GM23338 (cell line): Measurements from ENCODE around the gene GALNT16. TPM values are rescaled to one million over a fixed set of nuclear protein-coding genes. Genes with fewer than 3 reads are reported as not detected.
A peak's percentile ranks its signal among the peaks of the same experiment; 100 is the strongest.

Experiments
- ATAC-seq: fragments of 200-7000 bp; cut with Tn5 transposase; 3 replicates; pipeline ENCODE4 v1.9.1; 2020
- DNase-seq: peaks from one replicate; pipeline ENCODE4 v3.0.0-alpha.2; 2015; ENCODE audit warnings: low spot score
- H2AFZ ChIP-seq: fragments of 200-600 bp; sonication (generic); 2 replicates; pipeline ENCODE4 v1.8.0; 2016; ENCODE audit warnings: antibody characterized with exemption, mild to moderate bottlenecking, moderate library complexity
- H3F3A ChIP-seq: fragments of 200-600 bp; sonication (generic); replicated peaks from 2 replicates; pipeline ENCODE4 v1.8.0; 2017; ENCODE audit warnings: antibody characterized with exemption, mixed run types, low read depth
- H3K27ac ChIP-seq: fragments of 200-600 bp; sonication (generic); 2 replicates; pipeline ENCODE4 v1.6.1; 2016; ENCODE audit warnings: low read depth
- H3K27me3 ChIP-seq: fragments of 200-600 bp; sonication (generic); 2 replicates; pipeline ENCODE4 v1.8.0; 2016; ENCODE audit warnings: mild to moderate bottlenecking, mixed run types, moderate library complexity; ENCODE audit not compliant: insufficient read depth
- H3K36me3 ChIP-seq: fragments of 200-600 bp; sonication (generic); 2 replicates; pipeline ENCODE4 v1.8.0; 2016; ENCODE audit warnings: mild to moderate bottlenecking; ENCODE audit not compliant: insufficient read depth
- H3K4me1 ChIP-seq: fragments of 200-600 bp; sonication (generic); 2 replicates; pipeline ENCODE4 v1.8.0; 2016; ENCODE audit warnings: mild to moderate bottlenecking, moderate library complexity; ENCODE audit not compliant: insufficient read depth
- H3K4me2 ChIP-seq: fragments of 200-600 bp; sonication (generic); 2 replicates; pipeline ENCODE4 v1.7.1; 2017; ENCODE audit warnings: mixed run types
- H3K4me3 ChIP-seq: fragments of 200-600 bp; sonication (generic); 2 replicates; pipeline ENCODE4 v1.6.1; 2016; ENCODE audit warnings: mixed run types
- H3K79me2 ChIP-seq: fragments of 200-600 bp; sonication (generic); replicated peaks from 2 replicates; pipeline ENCODE4 v1.8.0; 2017; ENCODE audit warnings: mild to moderate bottlenecking; ENCODE audit not compliant: insufficient read depth
- H3K9me2 ChIP-seq: fragments of 200-600 bp; sonication (generic); 2 replicates; pipeline ENCODE4 v1.8.0; 2017; ENCODE audit not compliant: insufficient read depth
- H4K20me1 ChIP-seq: fragments of 200-600 bp; sonication (generic); replicated peaks from 2 replicates; pipeline ENCODE4 v1.8.0; 2017; ENCODE audit warnings: mild to moderate bottlenecking; ENCODE audit not compliant: insufficient read depth
- H3K27ac Mint-ChIP-seq: 2 replicates; pipeline ENCODE4 v1.8.0; 2020; ENCODE audit warnings: inconsistent platforms, mild to moderate bottlenecking, moderate library complexity, mixed read lengths
- H3K27me3 Mint-ChIP-seq: 3 replicates; pipeline ENCODE4 v1.8.0; 2022; ENCODE audit warnings: low read depth, mild to moderate bottlenecking, moderate library complexity, mixed read lengths, inconsistent platforms; ENCODE audit not compliant: insufficient read depth, poor library complexity
- H3K36me3 Mint-ChIP-seq: 3 replicates; pipeline ENCODE4 v1.8.0; 2021; ENCODE audit warnings: low read depth, mild to moderate bottlenecking, inconsistent platforms, moderate library complexity, mixed read lengths
- H3K4me1 Mint-ChIP-seq: 3 replicates; pipeline ENCODE4 v1.8.0; 2020; ENCODE audit warnings: mild to moderate bottlenecking, inconsistent platforms, mixed read lengths
- H3K4me3 Mint-ChIP-seq: 3 replicates; pipeline ENCODE4 v1.8.0; 2021; ENCODE audit warnings: moderate library complexity, mild to moderate bottlenecking, inconsistent platforms, mixed read lengths
- H3K9me3 Mint-ChIP-seq: 3 replicates; pipeline ENCODE4 v1.8.0; 2020; ENCODE audit warnings: moderate library complexity, mild to moderate bottlenecking, inconsistent platforms, mixed read lengths
- CREB1 ChIP-seq: fragments of 250-450 bp; sonication (Bioruptor Pico); IDR thresholded peaks from 2 replicates; pipeline ENCODE4 v1.5.0; 2020; ENCODE audit warnings: low read depth, mild to moderate bottlenecking, moderate library complexity
- EZH2 ChIP-seq: fragments of 200-600 bp; sonication (generic); IDR thresholded peaks from one replicate; pipeline ENCODE4 v1.8.0; 2017; ENCODE audit warnings: antibody characterized with exemption, mild to moderate bottlenecking, low read depth; ENCODE audit not compliant: unreplicated experiment
- EZH2phosphoT487 ChIP-seq: fragments of 200-600 bp; sonication (generic); IDR thresholded peaks from one replicate; pipeline ENCODE4 v1.8.1; 2018; ENCODE audit warnings: antibody characterized with exemption; ENCODE audit not compliant: unreplicated experiment
- JUNB ChIP-seq: IDR thresholded peaks from one replicate; pipeline ENCODE4 v1.6.1; 2016; ENCODE audit warnings: antibody characterized with exemption; ENCODE audit not compliant: unreplicated experiment
- STAT1 ChIP-seq: IDR thresholded peaks from one replicate; pipeline ENCODE4 v1.6.1; 2016; ENCODE audit warnings: antibody characterized with exemption; ENCODE audit not compliant: unreplicated experiment
- ZNF114 ChIP-seq: fragments of 250-450 bp; sonication (Bioruptor Pico); IDR thresholded peaks from 2 replicates; pipeline ENCODE4 v1.5.0; 2020; ENCODE audit warnings: mild to moderate bottlenecking, moderate library complexity
- ZNF331 ChIP-seq: fragments of 250-450 bp; sonication (Bioruptor Pico); IDR thresholded peaks from 2 replicates; pipeline ENCODE4 v1.5.0; 2020; ENCODE audit warnings: low read depth, mild to moderate bottlenecking, moderate library complexity
- polyA plus RNA-seq: library from polyadenylated mRNA; unstranded; fragments of >200 nt; fragmentation: Nextera tagmentation; extraction: Ambion mirVana; gene quantifications from 2 replicates; pipeline ENCODE4 v1.2.1, GENCODE V29; 2016
- total RNA-seq: library from RNA; depleted of rRNA; stranded (reverse); fragments of >200 nt; shearing (Covaris generic); gene quantifications from 2 replicates; pipeline ENCODE4 v1.2.3, GENCODE V29; 2014
- TF ChIP-seq, protein P1 (sequence below): IDR thresholded peaks from one replicate; pipeline ENCODE4 v1.6.1; 2018; ENCODE audit warnings: antibody characterized with exemption; ENCODE audit not compliant: unreplicated experiment
- TF ChIP-seq, protein P2 (sequence below), 2 experiments: fragments of 200-600 bp in 1 of 2; sonication (generic) in 1 of 2; conservative IDR thresholded peaks; 2 replicates each; pipeline versions ENCODE4 v1.5.1 to v1.6.1; 2016 to 2017; ENCODE audit warnings: antibody characterized with exemption in 2 of 2, low read depth in 2 of 2, mild to moderate bottlenecking in 2 of 2, moderate library complexity in 1 of 2

Gene GALNT16
- total and polyA plus RNA-seq, 2 experiments from 2014 or later: 1.5 to 2.9 TPM

DNA sequence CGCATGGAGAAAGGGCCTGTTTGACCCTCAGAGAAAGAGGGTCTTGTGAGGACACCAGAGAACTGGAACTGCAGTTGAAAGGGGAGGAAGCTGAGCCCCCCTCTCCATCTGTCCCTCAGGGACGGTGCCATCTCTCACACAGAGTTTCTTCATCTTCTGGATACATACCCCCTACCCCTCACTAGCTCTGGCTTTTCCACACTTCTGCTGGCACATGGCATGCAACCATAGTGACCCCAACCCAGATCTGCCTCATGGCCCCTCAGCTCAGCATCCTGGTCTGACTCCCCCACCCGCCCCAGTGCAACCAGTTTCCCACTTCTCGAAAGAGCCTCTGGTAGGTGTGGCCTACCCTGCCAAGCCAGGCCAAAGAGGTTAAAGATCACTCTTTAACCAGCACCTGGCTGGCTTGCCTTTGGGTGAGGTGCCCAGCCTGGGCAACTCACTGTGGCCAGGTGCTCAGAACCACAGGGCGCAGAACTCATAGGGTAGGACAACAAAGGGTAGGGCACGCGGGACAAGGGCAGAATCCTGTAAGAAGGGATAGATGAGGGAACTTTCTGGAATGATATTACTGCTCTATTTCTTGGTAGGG lies 25.8 kb downstream of the GALNT16 start (continued):
- TF ChIP-seq, protein P1, sequence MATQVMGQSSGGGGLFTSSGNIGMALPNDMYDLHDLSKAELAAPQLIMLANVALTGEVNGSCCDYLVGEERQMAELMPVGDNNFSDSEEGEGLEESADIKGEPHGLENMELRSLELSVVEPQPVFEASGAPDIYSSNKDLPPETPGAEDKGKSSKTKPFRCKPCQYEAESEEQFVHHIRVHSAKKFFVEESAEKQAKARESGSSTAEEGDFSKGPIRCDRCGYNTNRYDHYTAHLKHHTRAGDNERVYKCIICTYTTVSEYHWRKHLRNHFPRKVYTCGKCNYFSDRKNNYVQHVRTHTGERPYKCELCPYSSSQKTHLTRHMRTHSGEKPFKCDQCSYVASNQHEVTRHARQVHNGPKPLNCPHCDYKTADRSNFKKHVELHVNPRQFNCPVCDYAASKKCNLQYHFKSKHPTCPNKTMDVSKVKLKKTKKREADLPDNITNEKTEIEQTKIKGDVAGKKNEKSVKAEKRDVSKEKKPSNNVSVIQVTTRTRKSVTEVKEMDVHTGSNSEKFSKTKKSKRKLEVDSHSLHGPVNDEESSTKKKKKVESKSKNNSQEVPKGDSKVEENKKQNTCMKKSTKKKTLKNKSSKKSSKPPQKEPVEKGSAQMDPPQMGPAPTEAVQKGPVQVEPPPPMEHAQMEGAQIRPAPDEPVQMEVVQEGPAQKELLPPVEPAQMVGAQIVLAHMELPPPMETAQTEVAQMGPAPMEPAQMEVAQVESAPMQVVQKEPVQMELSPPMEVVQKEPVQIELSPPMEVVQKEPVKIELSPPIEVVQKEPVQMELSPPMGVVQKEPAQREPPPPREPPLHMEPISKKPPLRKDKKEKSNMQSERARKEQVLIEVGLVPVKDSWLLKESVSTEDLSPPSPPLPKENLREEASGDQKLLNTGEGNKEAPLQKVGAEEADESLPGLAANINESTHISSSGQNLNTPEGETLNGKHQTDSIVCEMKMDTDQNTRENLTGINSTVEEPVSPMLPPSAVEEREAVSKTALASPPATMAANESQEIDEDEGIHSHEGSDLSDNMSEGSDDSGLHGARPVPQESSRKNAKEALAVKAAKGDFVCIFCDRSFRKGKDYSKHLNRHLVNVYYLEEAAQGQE: no peak

DNA sequence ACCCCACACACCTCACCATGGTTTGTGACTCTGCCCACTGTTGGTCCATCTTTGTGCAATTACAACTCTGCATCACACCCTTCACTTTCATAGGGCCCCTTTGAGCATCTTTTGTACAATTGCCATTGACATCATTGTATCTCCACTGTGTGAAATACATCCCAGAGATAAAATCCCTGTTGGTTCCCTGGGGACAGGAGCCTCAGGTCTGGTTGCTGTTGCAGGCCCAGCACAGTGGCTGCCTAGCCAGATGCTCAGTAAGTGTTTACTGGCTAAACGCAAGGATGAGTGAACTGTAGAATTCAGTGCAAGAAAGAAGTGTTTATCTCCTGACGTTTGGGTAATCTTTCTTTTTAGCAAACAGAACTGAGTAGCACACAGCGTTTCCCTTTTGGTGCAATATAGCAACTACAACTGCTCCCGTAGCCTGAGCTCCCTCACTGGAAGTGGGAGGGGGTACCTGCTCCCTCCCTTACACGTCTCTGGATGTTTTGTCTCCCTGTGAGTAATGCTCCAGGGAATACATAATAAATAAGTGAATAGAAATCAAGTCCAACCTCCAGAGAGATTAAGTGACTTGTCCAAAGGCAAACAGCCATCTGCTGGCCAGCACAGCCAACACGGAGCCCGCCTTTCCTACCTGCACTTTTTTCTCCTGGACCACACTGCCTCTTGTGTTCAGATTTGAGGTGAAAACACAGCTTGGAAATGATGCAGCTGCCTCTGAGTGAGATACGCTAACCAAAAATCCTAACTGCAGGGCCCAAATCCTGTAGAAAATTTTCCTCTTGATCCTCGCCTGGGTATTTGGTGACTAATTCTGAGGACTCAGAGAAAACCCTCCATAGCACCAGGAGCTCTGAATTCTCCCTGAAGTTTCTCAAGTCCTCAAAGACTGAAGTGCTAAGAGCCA lies 27.4 kb downstream of the GALNT16 start:
- DNase-seq: peak; percentile 62
- Histone ChIP-seq H3K4me1 (no peaks in the 10 kb centered on the region), H3K79me2 (no peaks in the 10 kb centered on the region), H2AFZ (peak overlapping the region; percentile 43; the same call in 1 of the 2 replicates), H3K27ac (no peak overlapping the region), H3K27me3 (no peaks in the 10 kb centered on the region), H3K36me3 (no peaks in the 10 kb centered on the region), H3K9me2 (no peaks in the 10 kb centered on the region), H3K4me2 (no peak overlapping the region), H3K4me3 (no peak overlapping the region), H3F3A (no peaks in the 10 kb centered on the region), H4K20me1 (no peaks in the 10 kb centered on the region)
- Mint-ChIP-seq H3K9me3 (no peaks in the 10 kb centered on the region), H3K36me3 (no peaks in the 10 kb centered on the region), H3K4me1 (peaks cover 14% of the 10 kb centered on the region), H3K4me3 (no peak overlapping the region), H3K27me3 (peaks cover 5% of the 10 kb centered on the region), H3K27ac (peak overlapping the region; percentile 82)
- TF ChIP-seq ZNF331 (CRISPR knock-in tag): no peak
- TF ChIP-seq, protein P2, sequence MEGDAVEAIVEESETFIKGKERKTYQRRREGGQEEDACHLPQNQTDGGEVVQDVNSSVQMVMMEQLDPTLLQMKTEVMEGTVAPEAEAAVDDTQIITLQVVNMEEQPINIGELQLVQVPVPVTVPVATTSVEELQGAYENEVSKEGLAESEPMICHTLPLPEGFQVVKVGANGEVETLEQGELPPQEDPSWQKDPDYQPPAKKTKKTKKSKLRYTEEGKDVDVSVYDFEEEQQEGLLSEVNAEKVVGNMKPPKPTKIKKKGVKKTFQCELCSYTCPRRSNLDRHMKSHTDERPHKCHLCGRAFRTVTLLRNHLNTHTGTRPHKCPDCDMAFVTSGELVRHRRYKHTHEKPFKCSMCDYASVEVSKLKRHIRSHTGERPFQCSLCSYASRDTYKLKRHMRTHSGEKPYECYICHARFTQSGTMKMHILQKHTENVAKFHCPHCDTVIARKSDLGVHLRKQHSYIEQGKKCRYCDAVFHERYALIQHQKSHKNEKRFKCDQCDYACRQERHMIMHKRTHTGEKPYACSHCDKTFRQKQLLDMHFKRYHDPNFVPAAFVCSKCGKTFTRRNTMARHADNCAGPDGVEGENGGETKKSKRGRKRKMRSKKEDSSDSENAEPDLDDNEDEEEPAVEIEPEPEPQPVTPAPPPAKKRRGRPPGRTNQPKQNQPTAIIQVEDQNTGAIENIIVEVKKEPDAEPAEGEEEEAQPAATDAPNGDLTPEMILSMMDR (conservative IDR thresholded peaks at IDR 0.05; ENCODE audit: low read depth in 2 of 2): peak in 1 of 2 experiments; percentile 51; a peak in 3 of 4 replicates
- peak; percentile 73 for ATAC-seq

DNA sequence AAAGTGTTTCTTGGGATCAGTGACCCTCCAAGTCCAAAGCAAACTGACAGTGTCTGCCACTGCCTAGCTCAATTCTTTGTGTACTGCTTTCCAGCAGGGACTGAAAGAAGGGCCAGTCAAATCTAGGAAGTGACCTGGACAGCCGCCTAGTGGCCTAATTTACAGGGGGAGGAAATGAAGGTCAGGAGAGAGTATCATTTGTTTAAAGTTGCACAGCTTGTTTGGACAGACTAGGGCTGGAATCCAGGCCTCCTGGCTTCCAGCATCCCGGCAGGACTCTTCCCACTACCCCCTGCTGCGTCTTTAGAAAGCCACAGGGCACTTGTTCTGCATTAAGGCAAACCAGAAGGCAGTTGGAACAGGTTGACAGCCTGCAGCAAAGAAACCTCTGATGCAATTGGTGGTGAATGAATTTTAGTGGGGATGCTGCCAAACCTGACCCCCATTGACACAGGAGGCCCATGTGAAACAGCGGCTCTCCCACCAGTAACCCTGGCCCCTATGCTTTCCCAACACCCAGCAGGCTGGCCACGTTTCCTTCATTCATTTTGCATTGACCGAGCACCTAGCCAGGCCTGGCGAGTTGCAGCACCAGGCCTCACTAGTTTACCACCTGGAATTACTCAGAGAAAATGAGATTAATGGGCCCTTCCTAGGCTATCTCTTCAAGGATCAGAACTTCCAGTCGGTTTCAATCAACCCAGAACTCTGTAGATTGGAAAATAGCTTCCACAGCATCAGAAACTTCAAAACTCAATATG lies 28.2 kb downstream of the GALNT16 start:
- ATAC-seq: peak; percentile 22
- H3K27ac ChIP-seq: no peak overlapping the region
- H3K4me1 ChIP-seq: no peaks in the 10 kb centered on the region
- TF ChIP-seq STAT1 (no peak), EZH2phosphoT487 (no peak), EZH2 (no peak), ZNF331 (CRISPR knock-in tag) (no peak), ZNF114 (no peak), JUNB (no peak), CREB1 (no peak)
- TF ChIP-seq, protein P2 (conservative IDR thresholded peaks at IDR 0.05; ENCODE audit: low read depth in 2 of 2): peak in 1 of 2 experiments; percentile 49; a peak in 2 of 4 replicates
- H3F3A ChIP-seq: no peaks in the 10 kb centered on the region
- Mint-ChIP-seq H3K27ac (peak overlapping the region; percentile 82), H3K4me1 (peaks cover 14% of the 10 kb centered on the region), H3K36me3 (no peaks in the 10 kb centered on the region), H3K4me3 (no peak overlapping the region), H3K9me3 (no peaks in the 10 kb centered on the region), H3K27me3 (peaks cover 5% of the 10 kb centered on the region)
- H3K4me3 ChIP-seq: no peak overlapping the region
- peak; percentile 41 for DNase-seq
- H3K9me2 ChIP-seq: no peaks in the 10 kb centered on the region
- H2AFZ ChIP-seq: peak overlapping the region; percentile 43; the same call in 1 of the 2 replicates
- no peak overlapping the region for H3K4me2 ChIP-seq
- no peaks in the 10 kb centered on the region for H3K27me3 ChIP-seq
- no peaks in the 10 kb centered on the region for H3K36me3 ChIP-seq
- no peaks in the 10 kb centered on the region for H4K20me1 ChIP-seq
- H3K79me2 ChIP-seq: no peaks in the 10 kb centered on the region
